ENCODE results near the gene RUSC2. TPM values are rescaled to one million over a fixed set of nuclear protein-coding genes. Genes with fewer than 3 reads are reported as not detected.

The RUSC2 gene
- total RNA-seq, 2 donors from 2014 or later, result 3.8 to 5.3 TPM

- DNase-seq (no peak), ATAC-seq (replicated peaks in 1 of 2) (no peak)
- Mint-ChIP-seq H3K27ac (no peak overlapping the region), H3K4me3 (no peak overlapping the region), H3K27me3 (ENCODE audit: low read depth) (no peaks in the 10 kb centered on the region), H3K4me1 (ENCODE audit: low read depth) (peaks cover 21% of the 10 kb centered on the region), H3K9me3 (peaks cover 3 to 4% of the 10 kb centered on the region in 2 donors), H3K36me3 (ENCODE audit: insufficient read depth in 2 of 2) (peaks cover 5 to 18% of the 10 kb centered on the region in 2 donors)
These were observed 9.8 kb downstream of the RUSC2 start for GRCh38 chr9:35499701-35500030.

- H3K4me3 Mint-ChIP-seq, result no peak overlapping the region
- H3K27me3 Mint-ChIP-seq (ENCODE audit: low read depth), result no peaks in the 10 kb centered on the region
- H3K36me3 Mint-ChIP-seq (ENCODE audit: insufficient read depth in 2 of 2), result peaks cover 5 to 18% of the 10 kb centered on the region in 2 donors
- ATAC-seq (replicated peaks in 1 of 2) (peak; percentile 40 to 45), DNase-seq (no peak)
- H3K4me1 Mint-ChIP-seq (ENCODE audit: low read depth), result peaks cover 19% of the 10 kb centered on the region
- H3K9me3 Mint-ChIP-seq, result peaks cover 3 to 4% of the 10 kb centered on the region in 2 donors
- no peak overlapping the region for H3K27ac Mint-ChIP-seq
These were observed 10.3 kb downstream of the RUSC2 start for GRCh38 chr9:35500130-35500748.

DNA sequence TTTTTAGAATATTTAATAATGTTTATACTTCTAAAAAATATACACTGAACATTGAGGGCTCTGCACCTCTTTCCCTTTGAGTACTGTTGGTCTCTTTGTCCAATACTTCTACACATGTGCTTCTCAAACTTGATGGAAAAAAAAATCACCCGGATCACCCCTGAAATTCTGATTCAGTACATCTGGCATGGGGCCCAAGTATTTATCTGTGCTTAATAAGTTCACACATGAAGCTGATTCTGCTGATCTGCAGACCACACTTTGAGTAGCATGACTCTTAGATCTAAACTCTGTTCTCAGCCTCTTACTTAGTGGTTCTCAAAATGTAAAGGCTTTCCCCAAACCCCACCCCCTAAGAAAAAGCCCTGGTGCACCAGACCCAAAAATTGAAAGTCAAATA lies 12.0 kb downstream of the RUSC2 start:
- no peak for ATAC-seq (replicated peaks in 1 of 2)
- Mint-ChIP-seq H3K27ac (no peak overlapping the region), H3K36me3 (ENCODE audit: insufficient read depth in 2 of 2) (peaks cover 4 to 18% of the 10 kb centered on the region in 2 donors), H3K4me3 (no peak overlapping the region), H3K9me3 (peaks cover 3 to 4% of the 10 kb centered on the region in 2 donors), H3K4me1 (ENCODE audit: low read depth) (peaks cover 6% of the 10 kb centered on the region), H3K27me3 (ENCODE audit: low read depth) (no peaks in the 10 kb centered on the region)
- no peak for DNase-seq

GRCh38 chr9:35506359-35506758 lies 16.4 kb downstream of the RUSC2 start:
- Mint-ChIP-seq H3K36me3 (ENCODE audit: insufficient read depth in 2 of 2) (no peaks in the 10 kb centered on the region), H3K27ac (no peak overlapping the region), H3K9me3 (no peaks in the 10 kb centered on the region), H3K27me3 (ENCODE audit: low read depth) (no peaks in the 10 kb centered on the region), H3K4me3 (no peak overlapping the region), H3K4me1 (ENCODE audit: low read depth) (no peaks in the 10 kb centered on the region)
- DNase-seq, result no peak
- ATAC-seq (replicated peaks in 1 of 2), result no peak

DNA sequence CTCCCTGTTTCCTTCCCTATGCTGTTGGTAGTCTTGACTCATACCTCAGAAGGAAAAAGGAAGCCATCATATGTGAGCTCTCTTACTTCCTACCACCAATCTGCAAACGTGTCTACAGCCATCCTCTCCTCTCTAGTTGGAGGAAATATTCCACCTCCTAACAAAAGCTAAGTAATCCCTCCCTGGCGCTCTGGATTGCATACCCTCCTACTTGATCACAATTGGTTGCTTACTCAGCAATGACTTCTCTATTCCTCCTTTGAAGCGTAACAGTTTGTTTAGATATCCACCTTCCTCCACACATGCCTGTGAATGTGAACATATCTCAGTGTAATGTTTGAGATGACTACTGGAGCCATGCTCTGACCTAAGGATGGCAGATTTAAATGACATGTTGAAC lies 18.2 kb downstream of the RUSC2 start:
- Mint-ChIP-seq H3K36me3 (ENCODE audit: insufficient read depth in 2 of 2) (no peaks in the 10 kb centered on the region), H3K27me3 (ENCODE audit: low read depth) (no peaks in the 10 kb centered on the region), H3K9me3 (no peaks in the 10 kb centered on the region), H3K4me1 (ENCODE audit: low read depth) (no peaks in the 10 kb centered on the region), H3K4me3 (no peak overlapping the region), H3K27ac (no peak overlapping the region)
- DNase-seq, result no peak
- ATAC-seq (replicated peaks in 1 of 2), result no peak

GRCh38 chr9:35510383-35510753 lies 20.5 kb downstream of the RUSC2 start:
- no peaks in the 10 kb centered on the region for H3K36me3 Mint-ChIP-seq (ENCODE audit: insufficient read depth in 2 of 2)
- no peak overlapping the region for H3K27ac Mint-ChIP-seq
- H3K27me3 Mint-ChIP-seq (ENCODE audit: low read depth), result no peaks in the 10 kb centered on the region
- no peak for ATAC-seq (replicated peaks in 1 of 2)
- no peak for DNase-seq
- no peak overlapping the region for H3K4me3 Mint-ChIP-seq
- H3K9me3 Mint-ChIP-seq, result no peaks in the 10 kb centered on the region
- no peaks in the 10 kb centered on the region for H3K4me1 Mint-ChIP-seq (ENCODE audit: low read depth)

DNA sequence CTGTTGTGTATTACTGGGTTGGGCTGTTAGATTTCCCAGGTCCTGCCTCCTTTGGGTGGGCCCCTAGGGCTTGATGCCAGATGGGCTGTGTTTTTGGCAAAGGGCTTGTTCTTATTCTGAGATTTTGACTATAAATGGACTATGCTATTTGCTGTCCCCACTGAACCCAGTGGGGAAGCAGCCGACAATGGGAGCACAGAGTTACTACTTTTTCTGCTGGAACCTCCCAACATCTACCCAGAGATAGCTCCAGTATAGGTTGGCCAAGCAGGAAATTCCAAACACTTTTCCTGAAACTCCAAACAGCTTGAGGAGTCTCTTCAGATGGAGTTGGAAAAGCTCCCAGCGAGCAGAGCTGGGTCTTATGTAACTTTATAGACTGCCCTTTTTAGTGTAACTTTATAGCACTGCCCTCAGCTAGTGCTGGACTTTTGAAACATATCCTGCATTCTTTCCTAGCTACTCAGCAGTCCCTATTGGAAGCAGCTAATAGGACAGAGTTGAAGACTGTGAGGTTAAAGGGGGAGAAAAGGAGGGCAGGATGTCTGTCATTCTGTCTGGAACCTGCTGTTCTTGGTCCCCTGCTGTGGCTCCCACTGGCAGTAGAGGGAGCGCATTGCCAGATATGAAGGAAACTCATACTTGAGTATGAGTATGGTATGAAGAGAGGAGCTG lies 21.0 kb downstream of the RUSC2 start:
- Mint-ChIP-seq H3K27me3 (ENCODE audit: low read depth) (no peaks in the 10 kb centered on the region), H3K9me3 (no peaks in the 10 kb centered on the region), H3K4me1 (ENCODE audit: low read depth) (no peaks in the 10 kb centered on the region), H3K4me3 (no peak overlapping the region), H3K36me3 (ENCODE audit: insufficient read depth in 2 of 2) (no peaks in the 10 kb centered on the region), H3K27ac (no peak overlapping the region)
- no peak for DNase-seq
- ATAC-seq (replicated peaks in 1 of 2), result no peak

DNA sequence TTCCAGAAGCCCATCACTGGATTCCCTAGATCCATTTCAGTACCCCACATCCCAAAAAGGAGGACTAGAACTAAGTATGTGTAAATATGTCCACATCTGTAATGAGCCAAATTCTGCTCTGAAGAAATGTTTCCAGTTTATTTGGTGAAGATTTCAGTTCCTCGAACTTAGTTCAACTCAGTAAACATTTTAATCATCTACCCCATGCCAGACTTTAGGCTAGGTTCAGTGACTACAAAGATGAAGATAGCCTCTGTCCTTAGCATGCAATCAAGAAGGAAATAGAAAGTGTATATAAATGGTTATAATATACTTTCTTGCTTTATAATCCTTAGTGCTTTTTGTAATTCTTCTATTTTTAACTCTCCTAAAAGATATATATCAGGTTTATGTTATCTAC lies 21.5 kb downstream of the RUSC2 start:
- no peaks in the 10 kb centered on the region for H3K36me3 Mint-ChIP-seq (ENCODE audit: insufficient read depth in 2 of 2)
- DNase-seq (no peak), ATAC-seq (replicated peaks in 1 of 2) (no peak)
- no peaks in the 10 kb centered on the region for H3K27me3 Mint-ChIP-seq (ENCODE audit: low read depth)
- no peak overlapping the region for H3K27ac Mint-ChIP-seq
- no peaks in the 10 kb centered on the region for H3K4me1 Mint-ChIP-seq (ENCODE audit: low read depth)
- no peak overlapping the region for H3K4me3 Mint-ChIP-seq
- no peaks in the 10 kb centered on the region for H3K9me3 Mint-ChIP-seq

- Mint-ChIP-seq H3K9me3 (no peaks in the 10 kb centered on the region), H3K4me3 (no peak overlapping the region), H3K36me3 (ENCODE audit: insufficient read depth in 2 of 2) (no peaks in the 10 kb centered on the region), H3K27me3 (ENCODE audit: low read depth) (no peaks in the 10 kb centered on the region), H3K4me1 (ENCODE audit: low read depth) (no peaks in the 10 kb centered on the region), H3K27ac (no peak overlapping the region)
- ATAC-seq (replicated peaks in 1 of 2) (no peak), DNase-seq (no peak)
These were observed 25.9 kb downstream of the RUSC2 start for GRCh38 chr9:35515766-35516165.

DNA sequence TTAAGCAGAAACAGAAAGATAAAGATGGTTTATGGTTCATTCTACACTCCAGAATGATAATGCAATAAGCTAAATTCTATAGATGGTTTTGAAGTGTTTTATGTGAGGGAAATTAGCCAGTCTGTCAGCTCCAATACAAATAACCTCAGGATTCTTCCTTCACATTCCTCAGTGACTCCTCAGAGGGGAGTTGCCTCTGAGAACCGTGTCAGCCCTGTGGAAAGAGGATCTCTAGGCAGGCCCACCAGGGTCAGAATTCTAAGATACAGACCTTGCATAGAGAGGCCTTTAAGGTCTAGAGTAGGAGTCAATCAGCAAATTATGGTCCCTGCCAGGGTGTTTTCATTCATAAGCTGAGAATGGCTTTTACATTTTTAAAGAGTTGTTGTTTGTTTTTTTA lies 26.6 kb downstream of the RUSC2 start:
- DNase-seq (no peak), ATAC-seq (replicated peaks in 1 of 2) (no peak)
- H3K36me3 Mint-ChIP-seq (ENCODE audit: insufficient read depth in 2 of 2), result no peaks in the 10 kb centered on the region
- no peak overlapping the region for H3K27ac Mint-ChIP-seq
- no peak overlapping the region for H3K4me3 Mint-ChIP-seq
- H3K27me3 Mint-ChIP-seq (ENCODE audit: low read depth), result no peaks in the 10 kb centered on the region
- no peaks in the 10 kb centered on the region for H3K4me1 Mint-ChIP-seq (ENCODE audit: low read depth)
- H3K9me3 Mint-ChIP-seq, result no peaks in the 10 kb centered on the region

GRCh38 chr9:35517131-35517530 lies 27.2 kb downstream of the RUSC2 start:
- DNase-seq (no peak), ATAC-seq (replicated peaks in 1 of 2) (no peak)
- Mint-ChIP-seq H3K4me3 (no peak overlapping the region), H3K9me3 (no peaks in the 10 kb centered on the region), H3K36me3 (ENCODE audit: insufficient read depth in 2 of 2) (no peaks in the 10 kb centered on the region), H3K27ac (no peak overlapping the region), H3K4me1 (ENCODE audit: low read depth) (no peaks in the 10 kb centered on the region), H3K27me3 (ENCODE audit: low read depth) (no peaks in the 10 kb centered on the region)

DNA sequence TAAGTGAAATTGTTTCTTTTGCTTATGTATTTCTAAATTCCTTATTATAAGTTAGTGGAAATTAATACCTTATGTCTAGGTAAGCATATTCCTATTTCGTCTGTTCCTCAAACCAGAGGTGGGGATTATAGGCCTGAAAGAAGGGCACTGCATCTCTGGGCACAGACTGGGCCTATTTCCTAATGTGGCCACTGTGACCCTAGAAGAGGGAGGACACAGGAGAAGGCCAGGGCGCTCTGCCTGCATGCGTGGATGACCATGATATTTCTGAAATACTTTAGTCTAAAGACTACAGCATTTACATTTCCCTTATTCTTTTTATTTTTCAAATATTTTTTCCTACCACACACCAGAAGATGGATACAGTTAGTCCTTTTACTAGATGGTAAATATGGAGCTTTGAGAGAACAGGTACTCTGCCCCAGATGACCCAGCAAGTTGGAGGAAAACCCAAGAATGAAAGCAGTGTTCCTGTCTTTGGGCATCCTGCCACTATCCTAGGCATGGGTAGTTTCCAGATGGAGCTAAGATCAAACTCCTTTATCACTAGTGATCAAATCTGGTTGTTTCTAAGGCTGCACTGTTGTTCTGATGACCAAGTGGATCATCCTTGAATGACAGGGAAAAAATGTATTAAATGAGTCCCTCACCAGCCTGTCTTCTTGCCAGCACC lies 27.8 kb downstream of the RUSC2 start:
- Mint-ChIP-seq H3K36me3 (ENCODE audit: insufficient read depth in 2 of 2) (no peaks in the 10 kb centered on the region), H3K27me3 (ENCODE audit: low read depth) (no peaks in the 10 kb centered on the region), H3K4me1 (ENCODE audit: low read depth) (no peaks in the 10 kb centered on the region), H3K27ac (no peak overlapping the region), H3K9me3 (no peaks in the 10 kb centered on the region), H3K4me3 (no peak overlapping the region)
- DNase-seq (no peak), ATAC-seq (replicated peaks in 1 of 2) (no peak)

GRCh38 chr9:35518225-35518821 lies 28.4 kb downstream of the RUSC2 start:
- H3K9me3 Mint-ChIP-seq, result no peaks in the 10 kb centered on the region
- no peak for ATAC-seq (replicated peaks in 1 of 2)
- H3K4me1 Mint-ChIP-seq (ENCODE audit: low read depth), result no peaks in the 10 kb centered on the region

More at GRCh38 chr9:35518225-35518821, 28.4 kb downstream of the RUSC2 start:
- no peak for DNase-seq
- Mint-ChIP-seq H3K36me3 (ENCODE audit: insufficient read depth in 2 of 2) (no peaks in the 10 kb centered on the region), H3K27ac (no peak overlapping the region), H3K4me3 (no peak overlapping the region), H3K27me3 (ENCODE audit: low read depth) (no peaks in the 10 kb centered on the region)

Data from activated T-cell treated with anti-CD3 and anti-CD28 coated beads, Interleukin-2, amount 50 U/mL, for 72 hours (primary cell).